Activated naive CD4-positive, alpha-beta T cell treated with anti-CD3 and anti-CD28 coated beads for 36 hours (primary cell): Measurements from ENCODE around the gene VEGFB. TPM values are rescaled to one million over a fixed set of nuclear protein-coding genes. Genes with fewer than 3 reads are reported as not detected.

Source experiments
- CTCF ChIA-PET: fragments of 350-600 bp; sonication (Branson Sonifier 250); formaldehyde crosslinking; loops from one replicate; lab custom pipeline; 2021; ENCODE audit warnings: antibody characterized with exemption; lab: Charles Lee
- DNase-seq: peaks from one replicate; pipeline ENCODE4 v3.0.0-alpha.2; 2020
- H3K27ac Mint-ChIP-seq: one replicate; pipeline ENCODE4 v1.8.0; 2021; ENCODE audit warnings: mild to moderate bottlenecking, mixed read lengths
- H3K27me3 Mint-ChIP-seq: one replicate; pipeline ENCODE4 v1.8.0; 2021; ENCODE audit warnings: low read depth, mixed read lengths
- H3K36me3 Mint-ChIP-seq: one replicate; pipeline ENCODE4 v1.8.0; 2021; ENCODE audit warnings: low read depth, mixed read lengths
- H3K4me1 Mint-ChIP-seq: one replicate; pipeline ENCODE4 v1.8.0; 2021; ENCODE audit warnings: low read depth, mixed read lengths
- H3K4me3 Mint-ChIP-seq: one replicate; pipeline ENCODE4 v1.8.0; 2021; ENCODE audit warnings: mild to moderate bottlenecking, moderate library complexity, mixed read lengths
- H3K9me3 Mint-ChIP-seq: one replicate; pipeline ENCODE4 v1.8.0; 2021; ENCODE audit warnings: mixed read lengths
- intact Hi-C: fragments of 100-400 bp; cut with micrococcal nuclease; formaldehyde crosslinking; loops from one replicate; pipeline ENCODE4 v1.15.1; 2023
- total RNA-seq, 2 experiments: library from RNA; stranded (reverse); gene quantifications; one replicate each; pipeline ENCODE4 v1.2.3, GENCODE V29; 2021

The VEGFB gene
- total RNA-seq, 2 experiments from 2014 or later = 64.2 to 74.5 TPM

- intact Hi-C loops = no loop called here
- H3K27me3 Mint-ChIP-seq = no peaks in the 10 kb centered on the region
- no peak for DNase-seq
- H3K36me3 Mint-ChIP-seq = peaks cover 31% of the 10 kb centered on the region
- H3K9me3 Mint-ChIP-seq = no peaks in the 10 kb centered on the region
- no peak overlapping the region for H3K27ac Mint-ChIP-seq
- CTCF ChIA-PET = interaction anchor here (3.2 kb wide), 1 partner anchor 11 kb away, joined by 20 read pairs; the partner anchor contains the start of gene FERMT3
- no peak overlapping the region for H3K4me3 Mint-ChIP-seq
- peaks cover 19% of the 10 kb centered on the region for H3K4me1 Mint-ChIP-seq
These were observed 17.5 kb upstream of the VEGFB start for GRCh38 chr11:64216879-64217278.

GRCh38 chr11:64218628-64219353 is 15.6 kb upstream of the VEGFB start:
- H3K27me3 Mint-ChIP-seq = no peaks in the 10 kb centered on the region
- intact Hi-C loops = no loop called here
- CTCF ChIA-PET = interaction anchor here (1.3 kb wide), 1 partner anchor 13 kb away, joined by 3 read pairs; no protein-coding TSS in a partner anchor
- peaks cover 11% of the 10 kb centered on the region for H3K4me1 Mint-ChIP-seq
- no peaks in the 10 kb centered on the region for H3K9me3 Mint-ChIP-seq
- H3K27ac Mint-ChIP-seq = peak overlapping the region; percentile 36
- no peak for DNase-seq
- H3K36me3 Mint-ChIP-seq = peaks cover 21% of the 10 kb centered on the region
- H3K4me3 Mint-ChIP-seq = no peak overlapping the region

- Mint-ChIP-seq H3K27me3 (no peaks in the 10 kb centered on the region), H3K27ac (no peak overlapping the region), H3K4me3 (no peak overlapping the region), H3K9me3 (no peaks in the 10 kb centered on the region), H3K36me3 (peaks cover 19% of the 10 kb centered on the region), H3K4me1 (peaks cover 11% of the 10 kb centered on the region)
- no peak for DNase-seq
- intact Hi-C loops = no loop called here
- CTCF ChIA-PET = no interaction called here
These were observed 15.1 kb upstream of the VEGFB start for GRCh38 chr11:64219354-64219684.

GRCh38 chr11:64219755-64220154 is 14.6 kb upstream of the VEGFB start:
- no peaks in the 10 kb centered on the region for H3K27me3 Mint-ChIP-seq
- CTCF ChIA-PET = no interaction called here
- DNase-seq = no peak
- intact Hi-C loops = no loop called here
- no peak overlapping the region for H3K27ac Mint-ChIP-seq
- H3K9me3 Mint-ChIP-seq = no peaks in the 10 kb centered on the region
- peaks cover 7% of the 10 kb centered on the region for H3K4me1 Mint-ChIP-seq
- no peak overlapping the region for H3K4me3 Mint-ChIP-seq
- H3K36me3 Mint-ChIP-seq = peaks cover 19% of the 10 kb centered on the region

DNA sequence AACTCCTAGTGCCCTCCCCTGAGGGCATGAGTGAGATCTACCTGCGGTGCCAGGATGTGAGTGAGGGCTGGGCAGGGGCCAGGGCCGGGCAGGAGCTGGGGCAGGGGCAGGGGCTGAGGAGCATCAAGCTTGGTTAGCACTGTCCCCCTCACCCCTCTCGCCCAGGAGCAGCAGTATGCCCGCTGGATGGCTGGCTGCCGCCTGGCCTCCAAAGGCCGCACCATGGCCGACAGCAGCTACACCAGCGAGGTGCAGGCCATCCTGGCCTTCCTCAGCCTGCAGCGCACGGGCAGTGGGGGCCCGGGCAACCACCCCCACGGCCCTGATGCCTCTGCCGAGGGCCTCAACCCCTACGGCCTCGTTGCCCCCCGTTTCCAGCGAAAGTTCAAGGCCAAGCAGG is 14.1 kb upstream of the VEGFB start:
- CTCF ChIA-PET = interaction anchor here (1.4 kb wide), 1 partner anchor 84 kb away, joined by 3 read pairs; no protein-coding TSS in a partner anchor
- Mint-ChIP-seq H3K9me3 (no peaks in the 10 kb centered on the region), H3K4me1 (peaks cover 6% of the 10 kb centered on the region), H3K4me3 (no peak overlapping the region), H3K27me3 (no peaks in the 10 kb centered on the region), H3K27ac (no peak overlapping the region), H3K36me3 (peaks cover 14% of the 10 kb centered on the region)
- no peak for DNase-seq
- intact Hi-C loops = no loop called here

GRCh38 chr11:64220798-64221197 is 13.6 kb upstream of the VEGFB start:
- Mint-ChIP-seq H3K27me3 (no peaks in the 10 kb centered on the region), H3K4me1 (peaks cover 7% of the 10 kb centered on the region), H3K36me3 (peaks cover 14% of the 10 kb centered on the region), H3K9me3 (no peaks in the 10 kb centered on the region), H3K4me3 (no peak overlapping the region), H3K27ac (no peak overlapping the region)
- CTCF ChIA-PET = interaction anchor here (1.4 kb wide), 1 partner anchor 83 kb away, joined by 3 read pairs; no protein-coding TSS in a partner anchor
- DNase-seq = no peak
- intact Hi-C loops = no loop called here

DNA sequence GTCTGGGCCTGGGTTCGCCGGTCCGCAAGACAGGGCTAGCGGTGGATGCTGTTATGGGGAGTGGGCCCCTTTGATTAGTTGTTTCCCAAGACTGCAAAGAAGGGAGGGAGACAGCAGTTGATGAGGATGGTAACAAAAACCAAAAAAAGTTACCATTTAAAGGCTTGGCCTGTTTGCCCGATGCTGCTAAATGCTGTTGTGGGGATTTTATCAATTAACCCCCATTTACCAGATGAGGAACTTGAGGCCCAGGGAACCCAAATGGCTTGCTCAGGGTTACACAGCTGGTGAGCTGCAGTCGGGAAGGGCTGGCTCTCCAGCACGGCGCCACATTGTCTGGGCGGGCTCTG is 11.8 kb upstream of the VEGFB start:
- H3K4me1 Mint-ChIP-seq = peaks cover 16% of the 10 kb centered on the region
- intact Hi-C loops = no loop called here
- no peak overlapping the region for H3K4me3 Mint-ChIP-seq
- H3K27ac Mint-ChIP-seq = no peak overlapping the region
- peaks cover 12% of the 10 kb centered on the region for H3K36me3 Mint-ChIP-seq
- CTCF ChIA-PET = no interaction called here
- H3K9me3 Mint-ChIP-seq = no peaks in the 10 kb centered on the region
- H3K27me3 Mint-ChIP-seq = no peaks in the 10 kb centered on the region
- DNase-seq = no peak

DNA sequence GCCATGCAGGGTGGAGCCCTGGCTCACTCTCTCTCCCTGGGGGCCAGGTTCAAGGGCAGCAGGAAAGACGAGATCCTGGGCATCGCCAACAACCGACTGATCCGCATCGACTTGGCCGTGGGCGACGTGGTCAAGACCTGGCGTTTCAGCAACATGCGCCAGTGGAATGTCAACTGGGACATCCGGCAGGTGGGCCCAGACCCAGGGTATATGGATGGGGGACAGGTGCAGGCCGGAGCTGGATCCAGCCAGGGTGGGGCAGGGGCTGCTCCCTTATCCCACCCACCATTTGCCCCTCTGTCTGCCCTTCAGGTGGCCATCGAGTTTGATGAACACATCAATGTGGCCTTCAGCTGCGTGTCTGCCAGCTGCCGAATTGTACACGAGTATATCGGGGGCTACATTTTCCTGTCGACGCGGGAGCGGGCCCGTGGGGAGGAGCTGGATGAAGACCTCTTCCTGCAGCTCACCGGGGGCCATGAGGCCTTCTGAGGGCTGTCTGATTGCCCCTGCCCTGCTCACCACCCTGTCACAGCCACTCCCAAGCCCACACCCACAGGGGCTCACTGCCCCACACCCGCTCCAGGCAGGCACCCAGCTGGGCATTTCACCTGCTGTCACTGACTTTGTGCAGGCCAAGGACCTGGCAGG is 11.3 kb upstream of the VEGFB start:
- no peak overlapping the region for H3K4me3 Mint-ChIP-seq
- no peak overlapping the region for H3K27ac Mint-ChIP-seq
- DNase-seq = no peak
- CTCF ChIA-PET = interaction anchor here (1.1 to 1.4 kb wide), 2 partner anchors 9 to 18 kb away, joined by 3 to 5 read pairs; no protein-coding TSS in a partner anchor
- peaks cover 21% of the 10 kb centered on the region for H3K4me1 Mint-ChIP-seq
- H3K9me3 Mint-ChIP-seq = no peaks in the 10 kb centered on the region
- H3K36me3 Mint-ChIP-seq = peaks cover 11% of the 10 kb centered on the region
- intact Hi-C loops = no loop called here
- no peaks in the 10 kb centered on the region for H3K27me3 Mint-ChIP-seq

GRCh38 chr11:64224151-64224890 is 10.1 kb upstream of the VEGFB start:
- no peak for DNase-seq
- peaks cover 27% of the 10 kb centered on the region for H3K4me1 Mint-ChIP-seq
- no peak overlapping the region for H3K27ac Mint-ChIP-seq
- H3K27me3 Mint-ChIP-seq = no peaks in the 10 kb centered on the region
- H3K36me3 Mint-ChIP-seq = peaks cover 3% of the 10 kb centered on the region
- intact Hi-C loops = no loop called here
- peak overlapping the region; percentile 87 for H3K4me3 Mint-ChIP-seq
- CTCF ChIA-PET = interaction anchor here (0.6 to 1.4 kb wide), 4 partner anchors 10 to 605 kb away, joined by 3 to 6 read pairs (median 5); partner anchors contain the start of gene FERMT3
- no peaks in the 10 kb centered on the region for H3K9me3 Mint-ChIP-seq

DNA sequence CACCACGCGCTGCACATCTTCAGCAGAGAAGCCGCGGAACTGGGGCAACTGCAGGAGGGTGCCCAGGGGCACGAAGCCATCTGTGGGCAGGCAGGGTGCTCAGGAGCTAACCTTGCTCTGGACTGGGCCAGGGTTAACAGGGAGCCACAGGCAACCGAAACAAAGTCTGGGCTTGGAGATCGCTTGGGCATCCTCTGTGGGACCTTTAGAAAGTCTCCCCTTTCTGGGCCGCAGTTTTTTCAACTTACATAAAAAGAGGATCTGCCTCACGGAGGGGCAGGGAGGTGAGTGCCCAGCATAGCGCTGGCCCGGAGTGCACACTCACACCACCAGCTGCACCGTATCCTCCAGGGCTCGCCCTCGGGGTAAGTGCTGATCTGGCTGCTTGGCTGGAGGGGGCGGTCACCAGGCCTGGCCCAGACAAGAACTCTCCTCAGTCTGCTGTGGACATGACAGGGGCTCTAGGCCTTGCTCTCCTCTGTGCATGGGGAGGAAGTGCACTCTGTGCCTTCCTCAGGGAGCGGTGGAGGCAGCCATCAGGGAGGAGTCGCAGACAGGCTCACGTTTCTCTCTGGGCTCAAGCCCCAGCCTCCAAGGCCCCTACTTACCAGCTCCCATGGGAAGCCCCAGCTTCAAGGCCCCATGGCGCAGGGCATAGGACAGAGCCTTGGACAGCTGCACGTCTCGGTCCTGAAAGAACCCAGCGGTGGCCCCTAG is 9.3 kb upstream of the VEGFB start:
- intact Hi-C loops = no loop called here
- Mint-ChIP-seq H3K9me3 (no peaks in the 10 kb centered on the region), H3K4me3 (peak overlapping the region; percentile 87), H3K27ac (peak overlapping the region; percentile 90), H3K36me3 (peaks cover 5% of the 10 kb centered on the region), H3K4me1 (peaks cover 33% of the 10 kb centered on the region), H3K27me3 (no peaks in the 10 kb centered on the region)
- no peak for DNase-seq
- CTCF ChIA-PET = interaction anchor here (0.6 to 3.2 kb wide), 4 partner anchors 18 to 606 kb away, joined by 5 to 13 read pairs (median 8); partner anchors contain the start of gene FERMT3

GRCh38 chr11:64225608-64226506 is 8.5 kb upstream of the VEGFB start, which contains the start of the genes NUDT22 and TRPT1:
TSS of gene NUDT22 (plus strand) at chr11:64226274. CDS start at chr11:64226653, 379 bp downstream.
TSS of gene TRPT1 (minus strand) at chr11:64226186. CDS start at chr11:64225860, 326 bp downstream.
- peak; percentile 94 for DNase-seq
- Mint-ChIP-seq H3K4me1 (peaks cover 34% of the 10 kb centered on the region), H3K9me3 (no peaks in the 10 kb centered on the region), H3K27ac (peak within 1 kb of the TSS; percentile 90), H3K36me3 (peaks cover 4% of the 10 kb centered on the region), H3K27me3 (no peaks in the 10 kb centered on the region), H3K4me3 (peak within 1 kb of the TSS; percentile 87)
- CTCF ChIA-PET = interaction anchor here (0.9 to 3.2 kb wide), 4 partner anchors 10 to 76 kb away, joined by 3 to 13 read pairs (median 9); partner anchors contain the start of gene FERMT3
- intact Hi-C loops = loop anchor here (1.0 kb wide), 5 partner anchors 15 to 58 kb away; partner anchors contain the start of genes BAD and FKBP2
